HL-60 (cell line): ENCODE data around the gene ATP5MK.

Source experiments
- DNase-seq, 2 experiments: peaks; one replicate each; pipeline ENCODE4 v3.0.0-alpha.2; 2010 to 2020; ENCODE audit warnings: low read depth in 1 of 2, low spot score in 1 of 2
- H3K27ac ChIP-seq: fragments of 250-450 bp; sonication (Bioruptor Pico); replicated peaks from 2 replicates; pipeline ENCODE4 v1.5.1; 2020; ENCODE audit warnings: mild to moderate bottlenecking, moderate library complexity
- H3K27me3 ChIP-seq: fragments of 250-450 bp; sonication (Bioruptor Pico); 2 replicates; pipeline ENCODE4 v1.5.1; 2021; ENCODE audit warnings: mild to moderate bottlenecking, moderate library complexity; ENCODE audit not compliant: insufficient read depth, poor library complexity, severe bottlenecking
- H3K4me3 ChIP-seq: replicated peaks from 2 replicates; pipeline ENCODE4 v1.5.1; 2011; ENCODE audit warnings: mild to moderate bottlenecking, control low read depth, low read length; ENCODE audit not compliant: insufficient read depth
- GABPA ChIP-seq: IDR thresholded peaks from 2 replicates; pipeline ENCODE4 v1.6.1; 2012; ENCODE audit warnings: low read depth
- POLR2AphosphoS5 ChIP-seq: IDR thresholded peaks from 2 replicates; pipeline ENCODE4 v1.6.1; 2012; ENCODE audit warnings: low read depth
- REST ChIP-seq: IDR thresholded peaks from 2 replicates; pipeline ENCODE4 v1.6.1; 2012; ENCODE audit warnings: low read depth; ENCODE audit not compliant: insufficient replicate concordance
- SPI1 ChIP-seq: IDR thresholded peaks from 2 replicates; pipeline ENCODE4 v1.6.1; 2012; ENCODE audit warnings: low read depth, mild to moderate bottlenecking, borderline replicate concordance
- TF ChIP-seq, protein P1 (sequence below): IDR thresholded peaks from one replicate; pipeline ENCODE4 v1.5.1; 2011; ENCODE audit warnings: low read length, control low read depth, inconsistent platforms; ENCODE audit not compliant: insufficient read depth

The ATP5MK gene

DNA sequence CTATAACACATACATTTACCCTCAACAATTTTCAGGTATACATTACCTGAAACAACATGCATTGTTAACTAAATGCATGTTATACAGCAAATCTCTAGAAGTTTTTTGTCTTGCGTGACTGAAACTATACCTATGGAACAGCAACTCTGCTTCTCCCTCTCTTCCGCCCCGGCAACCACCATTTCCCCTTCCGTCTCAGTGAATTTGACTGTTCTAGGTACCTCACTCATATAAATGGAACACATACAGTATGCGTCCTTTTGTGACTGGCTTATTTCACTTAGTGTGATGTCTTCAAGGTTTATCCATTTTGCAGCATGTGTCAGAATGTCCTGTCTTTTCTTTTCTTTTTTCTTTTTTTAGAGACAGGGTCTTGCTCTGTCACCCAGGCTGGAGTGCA, 33.4 kb upstream of the ATP5MK start:
- H3K27ac ChIP-seq, result no peak overlapping the region

GRCh38 chr10:103428989-103429643, 32.8 kb upstream of the ATP5MK start:
- TF ChIP-seq POLR2AphosphoS5 (no peak), GABPA (no peak), SPI1 (no peak), REST (no peak)
- TF ChIP-seq, protein P1, sequence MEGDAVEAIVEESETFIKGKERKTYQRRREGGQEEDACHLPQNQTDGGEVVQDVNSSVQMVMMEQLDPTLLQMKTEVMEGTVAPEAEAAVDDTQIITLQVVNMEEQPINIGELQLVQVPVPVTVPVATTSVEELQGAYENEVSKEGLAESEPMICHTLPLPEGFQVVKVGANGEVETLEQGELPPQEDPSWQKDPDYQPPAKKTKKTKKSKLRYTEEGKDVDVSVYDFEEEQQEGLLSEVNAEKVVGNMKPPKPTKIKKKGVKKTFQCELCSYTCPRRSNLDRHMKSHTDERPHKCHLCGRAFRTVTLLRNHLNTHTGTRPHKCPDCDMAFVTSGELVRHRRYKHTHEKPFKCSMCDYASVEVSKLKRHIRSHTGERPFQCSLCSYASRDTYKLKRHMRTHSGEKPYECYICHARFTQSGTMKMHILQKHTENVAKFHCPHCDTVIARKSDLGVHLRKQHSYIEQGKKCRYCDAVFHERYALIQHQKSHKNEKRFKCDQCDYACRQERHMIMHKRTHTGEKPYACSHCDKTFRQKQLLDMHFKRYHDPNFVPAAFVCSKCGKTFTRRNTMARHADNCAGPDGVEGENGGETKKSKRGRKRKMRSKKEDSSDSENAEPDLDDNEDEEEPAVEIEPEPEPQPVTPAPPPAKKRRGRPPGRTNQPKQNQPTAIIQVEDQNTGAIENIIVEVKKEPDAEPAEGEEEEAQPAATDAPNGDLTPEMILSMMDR, result no peak
- H3K27ac ChIP-seq, result no peak overlapping the region

More for the DNA sequence above, 33.4 kb upstream of the ATP5MK start:
- TF ChIP-seq, protein P1, result no peak
- TF ChIP-seq SPI1 (no peak), REST (no peak), POLR2AphosphoS5 (no peak), GABPA (no peak)
- no peaks in the 10 kb centered on the region for H3K27me3 ChIP-seq
- H3K4me3 ChIP-seq, result no peak overlapping the region
- no peak for DNase-seq

GRCh38 chr10:103427866-103428265, 31.6 kb upstream of the ATP5MK start:
- Histone ChIP-seq H3K27ac (no peak overlapping the region), H3K4me3 (no peak overlapping the region), H3K27me3 (no peaks in the 10 kb centered on the region)
- DNase-seq, result no peak
- TF ChIP-seq SPI1 (no peak), POLR2AphosphoS5 (no peak), REST (no peak), GABPA (no peak)
- TF ChIP-seq, protein P1, result no peak

More at GRCh38 chr10:103428989-103429643, 32.8 kb upstream of the ATP5MK start:
- DNase-seq, result no peak
- Histone ChIP-seq H3K27me3 (no peaks in the 10 kb centered on the region), H3K4me3 (no peak overlapping the region)
